HuH-7.5 (cell line): ENCODE results near the gene HELZ2.

Source experiments
- DNase-seq: peaks from one replicate; pipeline ENCODE4 v3.0.0; 2011; ENCODE audit warnings: low spot score

The HELZ2 gene

DNA sequence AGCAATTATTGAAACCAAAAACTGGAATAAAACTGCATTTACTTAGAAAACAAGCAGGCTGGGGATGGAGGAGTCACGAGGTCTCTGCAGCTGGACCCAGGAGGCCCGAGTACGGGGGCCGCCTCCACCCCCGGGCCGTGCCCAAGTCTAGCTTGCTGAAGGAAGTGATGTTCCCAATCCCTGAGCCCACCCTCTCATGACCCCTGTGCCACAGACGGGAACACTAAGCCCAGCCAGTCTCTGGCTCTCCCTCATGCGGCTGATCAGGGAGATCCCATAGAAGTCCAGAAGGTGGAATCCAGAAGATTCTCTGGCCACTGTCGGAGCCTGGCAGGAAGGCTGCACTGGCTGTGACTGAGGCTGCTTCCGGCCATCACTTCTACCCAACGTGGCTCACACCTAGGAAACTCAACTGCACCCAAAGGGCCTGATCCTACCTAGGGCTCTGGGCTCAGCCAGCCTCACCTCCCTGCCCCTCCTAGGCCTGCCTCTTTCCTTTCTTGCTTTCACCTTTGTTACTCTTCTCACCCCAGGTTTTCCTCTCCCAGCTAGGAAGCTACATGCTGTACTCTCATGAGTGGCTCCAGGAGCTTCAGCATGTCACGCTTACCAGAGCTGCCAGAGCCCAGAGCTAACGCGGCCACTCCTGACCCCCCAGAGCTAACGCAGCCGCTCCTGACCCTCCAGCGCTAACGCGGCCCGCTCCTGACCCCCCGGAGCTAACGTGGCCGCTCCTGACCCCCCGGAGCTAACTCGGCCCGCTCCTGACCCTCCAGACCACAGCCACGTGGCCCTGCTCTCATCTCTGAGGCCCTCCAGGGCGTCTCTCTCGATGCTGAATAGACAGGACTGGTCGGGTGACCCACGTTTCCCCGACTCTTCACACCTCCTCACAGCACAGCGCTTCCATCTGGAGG is 24.7 kb upstream of the HELZ2 start:
- DNase-seq, result no peak

DNA sequence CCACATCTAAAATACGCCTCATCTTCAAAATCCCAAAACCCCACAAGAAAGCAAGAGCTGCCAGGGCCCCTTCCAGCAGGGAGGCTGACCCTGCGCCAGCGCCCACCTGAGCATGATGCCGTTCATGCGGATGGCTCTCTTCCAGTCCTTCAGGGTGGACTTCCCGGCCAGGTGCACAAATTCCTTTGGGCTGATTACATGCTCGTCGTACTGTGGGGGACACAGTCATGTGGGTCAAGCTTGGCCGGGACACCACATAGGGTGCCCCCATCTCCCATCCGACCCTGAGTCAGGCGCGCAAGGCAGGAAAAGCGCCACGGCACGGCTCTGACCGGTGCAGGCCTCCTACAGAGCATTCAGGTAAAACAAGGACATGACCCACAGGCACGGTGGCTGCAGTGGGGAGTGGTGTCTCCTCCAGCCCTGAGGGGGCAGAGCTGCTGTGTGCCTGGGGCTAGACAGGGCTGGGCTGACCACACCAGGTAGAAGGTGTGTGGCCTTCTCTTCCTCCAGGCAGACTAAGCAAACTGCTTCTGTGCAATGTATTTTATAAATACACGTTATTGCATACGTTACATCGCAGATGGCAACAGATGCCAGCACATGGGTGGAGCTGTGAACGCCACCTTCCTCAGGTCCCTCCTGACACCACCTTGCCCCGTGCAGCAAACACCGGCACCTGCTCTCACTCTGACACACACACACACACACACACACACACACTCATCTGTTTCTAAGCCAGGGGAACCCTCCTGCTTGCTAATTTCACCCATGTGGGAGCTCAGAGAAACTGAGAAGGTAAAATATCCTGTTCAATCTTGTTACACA is 23.8 kb upstream of the HELZ2 start:
- DNase-seq, result no peak

DNA sequence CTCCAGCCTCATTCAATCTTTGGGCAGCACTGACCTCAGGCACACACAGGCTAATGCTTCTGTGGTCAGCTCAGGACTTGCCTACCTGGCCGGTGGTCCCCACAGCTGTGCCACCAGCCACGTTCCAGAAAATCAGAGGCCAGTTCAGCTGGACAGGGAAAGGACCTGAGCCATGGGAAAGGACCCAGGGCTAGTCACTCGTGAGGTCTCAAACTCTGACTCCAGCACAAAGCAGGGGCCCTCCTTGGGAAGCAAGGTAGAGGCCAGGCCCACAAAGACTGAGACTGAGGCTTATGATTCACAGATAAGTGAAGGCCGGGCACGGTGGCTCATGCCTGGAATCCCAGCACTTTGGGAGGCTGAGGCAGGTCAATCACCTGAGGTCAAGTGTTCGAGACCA is 22.4 kb upstream of the HELZ2 start:
- no peak for DNase-seq

DNA sequence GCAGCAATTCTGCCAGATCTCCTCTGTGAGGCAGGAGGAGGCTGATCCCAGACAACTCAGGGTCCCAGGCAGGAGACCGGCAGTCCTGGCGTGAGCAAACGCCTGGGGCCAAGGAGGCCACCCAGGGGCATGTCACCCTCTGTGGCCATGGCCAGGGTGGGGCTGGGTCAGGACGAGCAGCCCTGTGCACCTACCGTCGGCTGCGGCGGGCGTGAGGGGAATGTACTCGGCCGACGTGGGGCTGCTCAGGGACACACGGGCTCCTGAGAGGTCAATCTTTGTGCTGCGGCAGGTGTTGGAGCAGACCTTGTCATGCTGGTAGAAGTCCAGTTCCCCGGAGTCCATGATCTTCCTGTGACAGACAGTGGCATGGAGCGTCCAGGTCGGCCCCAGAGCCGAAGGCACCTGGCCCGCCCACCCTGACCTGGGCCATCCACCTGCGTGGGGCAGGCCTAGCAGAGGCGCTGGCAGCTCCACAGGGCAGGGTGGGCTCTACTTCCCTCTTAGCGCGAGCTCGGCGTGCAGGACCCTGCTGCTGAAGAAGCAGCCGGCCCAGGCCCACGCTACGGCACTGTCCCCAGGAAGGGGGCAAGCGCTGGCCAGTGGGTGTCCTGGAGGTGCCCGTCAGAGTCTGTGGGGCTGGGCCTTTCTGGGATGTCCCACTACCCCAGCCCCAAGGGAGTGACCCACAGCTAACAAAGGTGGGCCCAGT is 21.5 kb upstream of the HELZ2 start:
- DNase-seq, result no peak

DNA sequence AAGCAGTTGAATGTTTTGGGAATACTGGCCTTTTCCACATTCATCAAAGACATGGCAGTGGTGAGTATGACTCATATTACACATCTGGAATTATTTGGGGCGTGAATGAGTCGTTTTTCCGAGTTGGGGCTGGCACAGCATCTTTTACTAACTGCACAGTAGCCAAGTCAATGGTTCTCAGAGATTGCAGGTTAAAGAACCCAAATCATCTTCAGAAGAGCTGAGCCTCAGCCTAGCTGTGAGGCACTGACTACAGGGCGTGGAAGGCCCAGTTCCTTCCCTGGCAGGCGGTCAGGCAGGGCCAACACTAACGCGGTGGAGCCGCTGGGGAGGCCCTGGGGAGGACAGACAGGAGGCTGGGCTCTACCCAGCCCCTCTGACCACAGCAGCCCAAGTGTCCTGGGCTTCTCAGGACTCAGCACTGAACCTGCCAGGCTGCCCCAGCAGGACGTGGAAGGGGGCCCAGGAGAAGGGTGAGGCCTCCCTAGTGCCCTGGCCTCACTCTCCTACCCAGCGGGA is 20.1 kb upstream of the HELZ2 start:
- DNase-seq, result no peak

DNA sequence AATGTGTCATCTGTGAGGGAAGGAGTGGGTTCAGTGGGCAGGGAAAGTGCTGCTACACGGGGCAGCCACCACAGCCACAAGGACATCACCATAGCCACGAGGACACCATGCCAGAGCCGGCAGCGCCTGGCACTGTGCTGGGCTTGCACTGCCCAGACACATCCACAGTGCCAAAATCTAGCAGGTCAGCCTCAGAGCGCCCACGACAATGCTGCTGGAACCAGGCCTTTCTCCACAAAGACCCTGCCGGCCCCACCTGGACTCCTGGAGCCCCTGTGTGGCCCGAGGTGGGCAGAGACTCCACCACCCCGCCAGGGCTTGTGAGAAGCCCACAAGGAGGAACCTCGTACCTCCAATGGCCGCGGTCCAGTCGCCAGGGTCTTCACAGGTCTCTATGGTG is 18.6 kb upstream of the HELZ2 start:
- no peak for DNase-seq

DNA sequence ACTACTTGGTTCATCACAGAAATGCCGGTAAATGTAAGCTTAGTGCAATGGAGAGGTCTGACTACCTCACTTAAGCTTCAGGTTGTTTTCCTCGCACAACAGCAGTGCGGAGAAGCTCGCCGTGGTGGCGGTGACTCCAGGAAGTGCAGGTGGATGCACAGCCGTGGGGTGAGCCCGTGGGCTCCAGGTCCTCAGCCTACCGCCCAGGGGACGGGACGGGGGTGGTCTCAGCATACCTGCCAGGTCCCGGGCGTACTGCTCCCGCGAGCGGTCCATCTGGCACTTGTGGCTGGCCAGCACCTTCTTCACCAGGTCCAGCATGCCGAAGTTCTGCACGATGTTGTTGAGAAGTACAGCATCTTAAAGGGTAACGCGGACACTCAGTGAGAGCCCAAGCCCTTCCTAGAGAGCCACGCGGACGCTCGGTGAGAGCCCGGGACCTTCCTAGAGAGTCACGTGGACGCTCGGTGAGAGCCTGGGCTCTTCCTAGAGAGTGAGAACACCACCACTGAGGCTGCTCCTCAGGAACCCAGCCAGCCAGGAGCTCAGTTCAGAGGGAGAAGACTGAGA is 17.8 kb upstream of the HELZ2 start:
- no peak for DNase-seq

DNA sequence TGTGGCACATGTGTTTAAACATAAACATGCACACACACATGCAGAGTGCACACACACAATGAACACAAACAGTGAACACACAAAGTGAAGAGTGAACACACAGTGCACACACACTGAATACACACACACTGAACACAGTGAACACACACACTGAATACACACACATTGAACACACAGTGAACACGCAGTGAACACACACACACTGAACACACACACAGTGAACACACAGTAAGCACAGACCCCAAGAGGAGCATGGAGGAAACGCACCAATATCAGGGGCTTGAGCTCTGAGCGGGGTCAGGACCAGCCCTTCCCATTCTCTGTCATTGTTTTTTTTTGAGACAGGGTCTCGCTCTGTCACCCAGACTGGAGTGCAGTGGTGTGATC is 17.1 kb upstream of the HELZ2 start:
- DNase-seq, result no peak

DNA sequence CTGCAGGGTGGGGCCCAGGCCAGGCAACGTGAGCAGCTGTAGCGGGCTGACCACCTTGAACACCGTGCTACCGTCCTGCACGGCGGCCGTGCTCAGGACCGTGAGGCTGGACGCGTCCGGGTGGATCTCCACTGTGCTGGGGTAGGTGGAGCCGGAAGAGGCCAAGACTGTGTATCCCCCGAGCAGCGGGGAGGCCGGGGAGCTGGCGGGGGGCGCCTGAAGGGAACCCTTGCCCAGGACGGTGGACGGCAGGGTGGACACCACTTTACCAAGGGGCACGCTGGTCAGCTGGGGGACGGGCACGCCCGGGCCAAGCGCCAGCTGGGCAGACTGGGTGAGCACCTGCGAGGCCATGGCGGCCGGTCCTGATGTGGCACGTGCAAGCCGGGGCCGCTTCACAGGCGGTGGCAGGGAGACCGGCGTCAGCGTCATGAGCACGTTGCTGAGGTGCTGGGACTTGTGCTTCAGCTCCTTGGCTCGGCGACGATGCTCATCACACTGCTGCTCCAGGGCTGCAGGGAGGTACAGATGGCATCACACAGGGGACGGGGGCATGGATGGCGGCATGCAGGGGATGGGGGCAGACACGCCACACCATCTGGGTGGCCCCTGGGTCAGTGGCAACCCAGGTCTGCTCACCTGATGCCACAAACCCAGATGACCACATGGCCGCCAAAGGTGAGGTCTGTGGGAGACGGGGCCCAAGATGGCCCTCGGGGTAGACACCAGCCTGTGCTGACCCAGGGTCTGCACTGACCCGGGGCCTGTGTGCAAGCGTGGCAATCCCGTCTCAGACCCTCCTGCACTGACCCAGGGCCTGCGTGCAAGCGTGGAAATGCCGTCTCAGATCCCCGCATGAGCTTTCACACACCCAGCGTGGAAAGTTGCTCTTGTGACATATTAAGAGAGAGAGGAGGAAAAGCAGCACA is 16.4 kb upstream of the HELZ2 start:
- DNase-seq, result no peak

DNA sequence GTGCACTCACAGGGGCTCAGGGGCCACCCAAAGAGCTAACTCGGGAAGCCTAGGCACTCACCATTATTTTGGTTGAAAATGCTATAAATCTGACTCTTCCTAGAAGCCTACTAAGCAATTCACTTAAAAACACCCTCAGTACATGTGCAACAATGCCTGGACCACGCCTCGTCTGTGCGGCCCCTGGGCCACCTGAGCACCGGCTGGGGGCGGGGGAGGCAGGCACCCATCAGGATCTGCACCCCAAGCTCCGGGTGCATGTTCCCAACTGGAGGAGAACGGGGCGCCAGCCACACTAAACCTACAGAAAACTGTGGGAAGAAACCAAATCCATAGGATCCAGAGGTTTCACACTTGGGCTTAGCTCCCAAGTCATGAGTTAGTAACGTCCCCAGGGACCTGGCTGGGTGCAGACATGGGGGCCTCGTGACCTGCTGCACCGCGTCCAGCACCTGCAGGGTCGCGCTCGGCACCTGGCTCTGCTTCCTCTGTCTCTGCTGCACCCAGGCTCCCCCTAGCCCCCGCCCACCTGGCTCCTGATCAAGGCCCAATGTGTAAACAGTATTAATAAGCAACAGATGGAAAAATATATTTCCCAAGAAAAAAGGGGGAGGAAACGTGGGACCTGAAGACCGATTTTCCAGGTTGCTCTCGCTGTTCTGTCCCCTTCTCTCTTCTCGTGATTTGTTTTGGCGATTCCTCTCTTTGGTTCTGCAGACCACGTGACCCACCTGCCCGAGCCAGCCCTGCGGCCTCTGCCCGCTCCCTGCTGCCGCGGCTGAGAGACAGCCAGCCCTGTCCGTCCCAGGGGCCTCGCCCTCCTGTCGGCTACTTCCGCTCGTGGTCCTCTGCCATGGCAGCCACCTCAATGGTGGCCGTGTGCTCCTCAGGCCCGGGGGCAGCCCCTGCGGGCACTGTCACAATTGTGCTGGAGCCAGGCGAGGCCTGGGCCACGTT is 15.5 kb upstream of the HELZ2 start:
- no peak for DNase-seq

DNA sequence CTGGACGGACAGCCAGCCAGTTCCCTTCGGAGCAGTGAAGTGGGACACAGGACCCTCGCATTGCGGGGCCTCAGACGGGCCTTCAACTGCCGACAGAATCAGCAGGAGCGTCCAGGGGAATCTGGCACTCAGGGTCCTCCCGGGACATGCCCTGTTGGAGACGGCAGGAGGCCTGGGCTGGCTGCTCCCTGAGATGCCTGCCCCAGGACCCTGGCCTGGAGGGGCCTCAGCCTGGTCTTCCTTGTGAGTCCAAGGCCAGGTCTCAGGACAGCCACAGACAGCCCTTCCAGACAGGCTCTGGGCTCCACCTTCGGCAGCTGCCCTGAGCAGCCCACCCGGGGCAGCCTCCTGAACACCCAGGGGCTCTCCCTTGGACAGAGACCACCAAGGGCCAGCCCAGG is 14.6 kb upstream of the HELZ2 start:
- no peak for DNase-seq

DNA sequence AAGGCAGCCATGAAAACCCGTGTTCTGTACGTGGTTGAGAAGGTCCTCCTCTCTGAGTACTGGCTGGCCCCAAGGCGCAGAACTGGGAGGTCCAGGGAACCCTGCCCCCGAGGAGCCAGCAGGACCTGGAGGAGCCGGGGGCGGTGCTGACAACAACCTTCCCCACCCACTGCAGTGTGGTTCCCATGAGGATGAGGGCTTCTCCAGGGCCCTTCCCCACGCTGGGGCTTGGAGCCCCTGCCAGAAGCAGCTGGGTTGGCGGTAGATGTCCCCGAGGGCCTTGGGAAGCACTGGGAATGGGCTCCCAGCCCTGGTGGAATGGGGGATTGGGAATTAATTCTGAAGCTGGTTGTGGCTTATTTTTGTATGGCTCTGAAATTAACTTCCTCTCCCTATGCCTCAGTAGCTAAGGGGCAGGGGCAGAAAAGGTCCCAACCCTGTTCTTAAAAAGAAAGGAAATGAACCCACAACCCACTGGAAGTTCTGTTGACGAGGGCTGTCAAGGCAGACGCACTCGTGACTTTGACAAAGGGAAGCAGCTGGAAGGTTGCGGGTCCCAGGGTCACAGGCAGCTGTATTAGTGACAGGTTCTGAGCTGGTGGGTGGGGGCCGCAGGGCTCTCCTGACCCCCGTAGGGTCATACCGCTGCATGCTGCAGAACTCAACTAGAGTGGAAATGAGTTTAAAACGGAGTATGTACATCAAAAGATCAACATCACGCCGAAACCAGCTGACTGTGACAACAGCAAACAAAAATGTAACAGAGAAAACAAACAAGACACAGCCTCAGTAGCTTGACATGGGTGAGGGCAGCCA is 13.9 kb upstream of the HELZ2 start:
- no peak for DNase-seq

DNA sequence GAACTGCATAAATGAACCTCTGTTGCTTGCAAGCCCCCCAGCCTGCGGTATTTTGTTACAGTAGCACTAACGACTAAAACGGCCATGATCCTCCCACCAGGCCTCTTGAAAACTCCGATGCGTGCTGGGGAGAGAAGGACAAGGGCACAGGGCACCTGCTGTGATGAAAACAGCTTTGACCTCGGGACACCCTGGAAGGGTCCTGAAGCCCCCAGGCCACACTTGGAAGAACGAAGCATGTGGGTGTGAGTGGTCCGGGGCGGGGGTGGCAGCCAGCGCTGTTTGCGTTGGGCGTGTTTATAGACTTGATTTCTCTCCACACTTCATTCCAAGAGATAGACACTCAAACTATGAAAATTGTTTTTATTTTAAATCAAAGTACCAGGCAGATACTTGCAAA is 13.2 kb upstream of the HELZ2 start:
- DNase-seq, result no peak

DNA sequence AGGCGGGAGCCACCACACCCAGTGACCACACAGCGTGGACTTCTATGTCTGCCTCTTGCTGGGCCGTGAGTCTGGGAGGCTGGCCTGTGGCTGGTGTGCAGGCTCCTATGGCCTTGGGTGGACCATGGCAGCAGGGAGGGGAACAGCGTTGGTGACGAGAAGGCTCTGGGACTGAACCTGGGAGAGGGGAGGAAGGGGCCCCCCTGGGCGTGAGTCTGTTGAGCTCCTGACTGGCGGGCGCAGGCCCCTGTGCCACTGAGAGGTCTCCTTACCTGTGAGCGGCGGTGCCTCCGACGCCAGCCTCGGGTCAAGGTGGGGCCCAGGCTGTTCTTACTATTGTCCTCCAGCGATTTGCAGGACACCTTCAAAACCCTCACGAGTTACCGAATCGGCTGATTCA is 12.8 kb upstream of the HELZ2 start:
- DNase-seq, result no peak

DNA sequence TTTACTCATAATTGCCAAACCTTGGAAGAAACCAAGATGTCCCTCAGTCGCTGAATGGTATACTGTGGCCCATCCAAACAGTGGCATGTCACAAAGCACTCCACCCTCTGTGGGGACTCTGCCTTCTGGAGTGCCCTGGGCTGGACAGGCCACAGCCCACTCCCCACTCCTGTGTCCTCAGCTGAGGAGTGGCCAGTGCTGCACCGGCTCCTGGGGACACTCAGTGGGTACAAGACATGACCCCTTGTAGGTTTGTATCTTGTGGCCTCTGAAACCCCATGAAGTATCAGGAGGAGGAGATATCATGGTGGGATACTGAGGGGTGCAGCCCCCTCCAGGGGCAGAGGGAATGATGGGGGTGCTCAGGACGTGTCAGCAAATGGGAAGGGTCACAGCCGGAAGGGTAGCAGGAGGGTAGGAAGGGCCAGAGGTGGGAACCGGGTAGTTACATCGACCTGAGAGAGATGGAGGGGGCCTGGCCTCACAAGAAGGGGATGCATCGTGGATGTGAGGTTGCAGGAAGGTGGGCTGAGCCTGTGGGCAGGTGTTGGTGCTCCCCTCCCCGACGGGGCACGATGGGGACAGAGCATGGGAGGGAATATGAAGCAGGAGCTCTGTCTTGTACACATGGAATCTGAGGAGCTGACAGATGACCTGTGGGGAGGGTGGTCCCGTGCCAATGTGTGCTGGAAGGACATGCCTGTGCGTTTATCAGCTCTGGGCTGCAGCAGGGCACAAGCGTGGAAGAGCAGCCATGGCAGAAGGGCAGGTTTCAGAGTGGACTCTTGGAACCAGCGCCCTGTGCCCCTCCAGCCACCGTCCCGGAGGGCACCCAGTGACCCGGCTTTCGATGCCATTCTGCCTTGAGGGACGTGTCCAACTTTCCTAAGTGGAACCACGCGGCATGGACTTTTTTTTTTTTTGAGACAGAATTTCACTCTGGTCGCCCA is 11.9 kb upstream of the HELZ2 start:
- no peak for DNase-seq

DNA sequence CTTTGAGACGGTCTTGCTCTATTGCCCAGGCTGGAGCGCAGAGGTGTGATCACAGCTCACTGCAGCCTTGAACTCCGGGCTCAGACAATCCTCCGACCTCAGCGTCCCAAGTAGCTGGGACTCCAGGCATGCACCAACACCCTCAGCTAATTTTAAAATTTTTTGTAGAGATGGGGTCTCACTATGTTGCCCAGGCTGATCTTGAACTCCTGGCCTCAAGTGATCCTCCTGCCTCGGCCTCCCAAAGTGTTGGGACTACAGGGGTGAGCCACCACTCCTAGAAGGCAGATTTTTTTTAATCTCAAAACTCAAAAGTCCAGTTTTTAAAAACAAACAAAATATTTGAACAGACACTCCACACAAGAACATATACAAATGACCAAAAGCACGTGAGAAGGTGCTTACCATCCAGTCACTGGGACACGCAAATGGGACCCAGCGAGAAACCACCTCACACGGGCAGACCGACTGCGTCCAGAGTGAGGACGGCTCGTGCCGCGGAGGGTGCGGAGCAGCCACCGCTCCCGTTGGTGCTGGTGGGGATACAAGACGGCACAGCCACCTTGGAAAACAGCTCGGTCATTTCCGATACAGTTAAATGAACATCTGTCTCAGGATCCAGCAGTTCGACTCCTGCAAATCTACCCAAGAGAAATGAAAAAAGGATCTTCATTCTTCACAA is 8.5 kb upstream of the HELZ2 start:
- no peak for DNase-seq

DNA sequence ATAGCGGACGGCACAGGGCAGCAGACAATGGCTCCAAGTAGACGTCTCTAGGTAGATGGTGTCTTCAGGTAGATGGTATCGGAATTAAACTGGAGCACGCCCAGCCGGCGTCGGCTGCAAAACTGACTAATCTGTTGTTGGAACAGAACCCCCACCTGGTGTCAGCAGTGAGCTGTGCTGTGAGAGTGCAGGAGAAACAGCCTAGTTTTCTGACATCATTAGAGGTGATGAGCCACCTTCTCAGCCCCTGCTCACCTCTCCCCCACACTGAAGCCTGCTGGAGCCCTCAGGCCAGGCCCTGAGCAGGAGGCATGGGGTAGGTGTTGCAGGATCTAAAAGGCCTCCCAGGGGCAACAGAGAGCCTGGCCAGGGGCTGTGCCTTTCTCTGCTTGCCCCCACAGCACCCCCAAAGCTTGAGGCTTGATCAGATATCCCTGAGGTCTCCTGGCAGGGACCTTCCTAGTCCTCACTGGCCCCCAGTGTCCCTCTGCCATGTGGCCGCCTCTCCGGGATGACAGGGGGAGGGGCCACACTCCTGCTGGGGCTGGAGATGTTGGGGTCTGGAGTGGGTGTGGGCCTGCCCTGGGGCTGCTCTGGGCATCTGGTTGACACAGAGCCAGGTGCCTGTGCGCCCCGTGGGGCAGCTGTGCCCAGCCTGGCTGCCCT is 6.9 kb upstream of the HELZ2 start:
- DNase-seq, result peak; percentile 75
